Posterior vena cava (tissue), 2 donors: ENCODE data around the gene PLSCR2. TPM values are rescaled to one million over a fixed set of nuclear protein-coding genes. Genes with fewer than 3 reads are reported as not detected.
"Not testable (repeated sequence)": the region's sequence is repeated elsewhere in the genome, so short reads cannot be mapped to it uniquely, and the experiment has no call there.

ENCODE experiments used
- DNase-seq: peaks from one replicate; pipeline ENCODE4 v3.0.0-alpha.2; 2020; ENCODE audit warnings: low spot score
- intact Hi-C, 2 donors: fragments of 100-400 bp; cut with DNase I; formaldehyde crosslinking; loops; one replicate each; pipeline versions ENCODE4 v1.14.1 to v1.14.2; 2022 to 2023
- total RNA-seq, 2 donors: library from RNA; stranded (reverse); fragmentation: NEBNext Ultra II Directional; extraction: Animal tissue kit (Norgen Biotek cat#: 25700); gene quantifications; one replicate each; pipeline ENCODE4 v1.2.1, GENCODE V29; 2021
- donor health status: DM: yes; HTN: yes; CAD: no.
- donor health status: DM: yes; HTN: yes; CAD: no.

Gene PLSCR2
- total RNA-seq, 2 donors from 2014 or later = 0.43 TPM; not detected in 1

GRCh38 chr3:146440310-146440709 lies 29.1 kb downstream of the PLSCR2 start:
- DNase-seq = not testable (repeated sequence)
- intact Hi-C loops = loop anchor here in 1 of 2 donors (5.0 kb wide), 2 partner anchors 1108 to 1248 kb away; no protein-coding TSS in a partner anchor

GRCh38 chr3:146432066-146432465 lies 37.3 kb downstream of the PLSCR2 start:
- intact Hi-C loops = loop anchor here in 1 of 2 donors (10.0 kb wide), 1 partner anchor 393 kb away; no protein-coding TSS in a partner anchor
- DNase-seq = no peak

- DNase-seq = no peak
- intact Hi-C loops = loop anchor here in 1 of 2 donors (10.0 kb wide), 1 partner anchor 394 kb away; no protein-coding TSS in a partner anchor
Measured at GRCh38 chr3:146431240-146431639, 38.1 kb downstream of the PLSCR2 start.

GRCh38 chr3:146425341-146425740 lies 44.0 kb downstream of the PLSCR2 start:
- intact Hi-C loops = no loop called here
- DNase-seq = no peak

GRCh38 chr3:146421819-146422759 lies 47.3 kb downstream of the PLSCR2 start:
- no peak for DNase-seq
- intact Hi-C loops = no loop called here

GRCh38 chr3:146416366-146416765 lies 53.0 kb downstream of the PLSCR2 start:
- no peak for DNase-seq
- intact Hi-C loops = no loop called here

GRCh38 chr3:146414010-146414409 lies 55.4 kb downstream of the PLSCR2 start:
- intact Hi-C loops = no loop called here

GRCh38 chr3:146412711-146413110 lies 56.6 kb downstream of the PLSCR2 start:
- intact Hi-C loops, DNase-seq: not testable (repeated sequence)

More at GRCh38 chr3:146414010-146414409, 55.4 kb downstream of the PLSCR2 start:
- no peak for DNase-seq

- intact Hi-C loops = no loop called here
- DNase-seq = no peak
Measured at GRCh38 chr3:146407956-146408355, 61.4 kb downstream of the PLSCR2 start.

GRCh38 chr3:146404436-146404835 lies 64.9 kb downstream of the PLSCR2 start:
- no peak for DNase-seq
- intact Hi-C loops = no loop called here

GRCh38 chr3:146403792-146404191 lies 65.6 kb downstream of the PLSCR2 start:
- intact Hi-C loops = no loop called here
- no peak for DNase-seq

GRCh38 chr3:146396792-146397191 lies 72.6 kb downstream of the PLSCR2 start:
- intact Hi-C loops = no loop called here

GRCh38 chr3:146395164-146395563 lies 74.2 kb downstream of the PLSCR2 start:
- no peak for DNase-seq
- intact Hi-C loops = no loop called here

More at GRCh38 chr3:146396792-146397191, 72.6 kb downstream of the PLSCR2 start:
- no peak for DNase-seq

- DNase-seq = no peak
- intact Hi-C loops = no loop called here
Measured at GRCh38 chr3:146390957-146391356, 78.4 kb downstream of the PLSCR2 start.

- no peak for DNase-seq
- intact Hi-C loops = no loop called here
Measured at GRCh38 chr3:146390006-146390772, 79.2 kb downstream of the PLSCR2 start.

GRCh38 chr3:146387566-146387965 lies 81.8 kb downstream of the PLSCR2 start:
- no peak for DNase-seq
- intact Hi-C loops = no loop called here

GRCh38 chr3:146386936-146387335 lies 82.4 kb downstream of the PLSCR2 start:
- intact Hi-C loops = no loop called here
- no peak for DNase-seq

- intact Hi-C loops = no loop called here
- DNase-seq = no peak
Measured at GRCh38 chr3:146384786-146385185, 84.6 kb downstream of the PLSCR2 start.
